Measurements from ENCODE around the gene TUT1. TPM values are rescaled to one million over a fixed set of nuclear protein-coding genes. Genes with fewer than 3 reads are reported as not detected.

Gene TUT1
- total RNA-seq, 1 experiment from 2014 or later: 20.7 TPM

- no peaks in the 10 kb centered on the region for H3K9me3 ChIP-seq (ENCODE audit: control insufficient read depth, low read depth, low read length)
- H3K4me1 Mint-ChIP-seq: peaks cover 44 to 61% of the 10 kb centered on the region in 2 experiments
- WGBS (ENCODE audit: extremely low coverage, insufficient read length, low lambda C conversion rate): no CpG with 5 or more reads among the region's 83 CpGs
These were observed 10.2 kb upstream of the TUT1 start, which contains the start of gene MTA2 for GRCh38 chr11:62601372-62602140. TSS of gene MTA2 (minus strand) at chr11:62601865. CDS start at chr11:62601450, 415 bp downstream.

More at GRCh38 chr11:62601372-62602140, 10.2 kb upstream of the TUT1 start, which contains the start of gene MTA2:
- peaks cover 2% of the 10 kb centered on the region for H4K20me1 ChIP-seq (ENCODE audit: control insufficient read depth, insufficient read depth, insufficient read length)
- H4K5ac ChIP-seq (ENCODE audit: insufficient read length, low read depth, low read length): no peak within 1 kb of the TSS
- H4K91ac ChIP-seq (ENCODE audit: insufficient read length, low read depth, low read length): peak within 1 kb of the TSS; percentile 32
- H2BK20ac ChIP-seq (ENCODE audit: low read depth, low read length, poor library complexity, severe bottlenecking): no peak within 1 kb of the TSS
- no peak within 1 kb of the TSS for H3K56ac ChIP-seq (ENCODE audit: insufficient read length, low read depth, low read length)
- no peak within 1 kb of the TSS for H3K23ac ChIP-seq (ENCODE audit: insufficient read length, low read depth, low read length)
- H2AFZ ChIP-seq (ENCODE audit: low read length): no peak within 1 kb of the TSS
- H3K23me2 ChIP-seq (ENCODE audit: insufficient read length, low read depth, low read length, poor library complexity, severe bottlenecking): peaks cover 4% of the 10 kb centered on the region
- H2BK12ac ChIP-seq (ENCODE audit: insufficient read length, low read depth, low read length): no peak within 1 kb of the TSS
- no peaks in the 10 kb centered on the region for H3K79me1 ChIP-seq (ENCODE audit: insufficient read depth, low read depth, low read length, poor library complexity, severe bottlenecking)
- peak within 1 kb of the TSS; percentile 59; the same call in 1 of the 2 replicates for H3K4ac ChIP-seq (ENCODE audit: low read depth, low read length)
- peaks cover 34% of the 10 kb centered on the region for H3K27me3 Mint-ChIP-seq (ENCODE audit: low read depth)
- H2BK5ac ChIP-seq (ENCODE audit: insufficient read length, low read length): no peak within 1 kb of the TSS
- DNase-seq: peak; percentile 99
- H3K27ac Mint-ChIP-seq: peak within 1 kb of the TSS; percentile 84 to 96 (median 91); a peak in 6 of 7 replicates
- peaks cover 12% of the 10 kb centered on the region; the same call in 1 of the 2 replicates for H3K27me3 ChIP-seq (ENCODE audit: insufficient read depth, low read length)
- TF ChIP-seq CTCF (conservative IDR thresholded peaks at IDR 0.05): no peak
- H3K36me3 Mint-ChIP-seq (ENCODE audit: insufficient read depth in 1 of 3, low read depth in 3 of 3): peaks cover 45 to 55% (median 47%) of the 10 kb centered on the region in 3 experiments
- peak within 1 kb of the TSS; percentile 84 for H3K9ac ChIP-seq (ENCODE audit: extremely low read depth, insufficient read length, low read length)
- peak within 1 kb of the TSS; percentile 90 to 93 for H3K4me3 Mint-ChIP-seq
- peaks cover 8% of the 10 kb centered on the region for H3K4me1 ChIP-seq (ENCODE audit: insufficient read depth, low read length)
- no peak within 1 kb of the TSS for H2BK120ac ChIP-seq (ENCODE audit: low read depth, low read length, poor library complexity, severe bottlenecking)
- H2AK5ac ChIP-seq (ENCODE audit: insufficient read length, low read length): no peak within 1 kb of the TSS
- no peaks in the 10 kb centered on the region for H3K9me3 Mint-ChIP-seq
- peak within 1 kb of the TSS; percentile 71 for H3K4me2 ChIP-seq (ENCODE audit: insufficient read depth, insufficient read length, low read length)
- no peak within 1 kb of the TSS for H3T11ph ChIP-seq (ENCODE audit: low read length)
- H4K8ac ChIP-seq (replicated peaks; ENCODE audit: insufficient read length, low read depth, low read length): no peak within 1 kb of the TSS
- peak within 1 kb of the TSS; percentile 69 for H3K18ac ChIP-seq (ENCODE audit: insufficient read length, low read depth, low read length)
- no peak within 1 kb of the TSS for H3K27ac ChIP-seq (ENCODE audit: insufficient read length, low read depth, low read length)
- no peaks in the 10 kb centered on the region; the same call in 1 of the 2 replicates for H3K79me2 ChIP-seq (ENCODE audit: insufficient read depth, low read length)
- no peak within 1 kb of the TSS for H2BK15ac ChIP-seq (ENCODE audit: low read depth, low read length)
- H3K14ac ChIP-seq (ENCODE audit: insufficient read depth, low read length): peak within 1 kb of the TSS; percentile 96

Measured in H9 (cell line).